MCF 10A (cell line): ENCODE measurements around the gene LYL1. TPM values are rescaled to one million over a fixed set of nuclear protein-coding genes. Genes with fewer than 3 reads are reported as not detected.

Experiments
- BruUV-seq: library from RNA; stranded (reverse); fragments of 400-500 nt; replicated peaks from 2 replicates; lab custom pipeline; 2021; lab: Mats Ljungman, UMichigan
- CTCF ChIA-PET: fragments of 300-600 bp; sonication (Branson Sonifier 250); formaldehyde crosslinking; extraction: SDS; loops from one replicate; lab custom pipeline; 2021; ENCODE audit warnings: antibody characterized with exemption, inconsistent platforms; lab: Yijun Ruan, JAX
- POLR2A ChIA-PET: fragments of 300-600, 350-650 bp; sonication (Branson Sonifier 250); formaldehyde crosslinking; extraction: SDS; loops from one replicate; lab custom pipeline; 2020; ENCODE audit warnings: antibody characterized with exemption, inconsistent platforms; lab: Yijun Ruan, JAX
- DNase-seq: peaks from one replicate; pipeline ENCODE4 v3.0.0-alpha.2; 2018; ENCODE audit not compliant: unreplicated experiment
- H3K27ac Mint-ChIP-seq: one replicate; pipeline ENCODE4 v1.8.0; 2022; ENCODE audit warnings: mild to moderate bottlenecking, low read depth, mixed read lengths; ENCODE audit not compliant: unreplicated experiment
- H3K27me3 Mint-ChIP-seq: one replicate; pipeline ENCODE4 v1.8.0; 2022; ENCODE audit warnings: mixed read lengths; ENCODE audit not compliant: insufficient read depth, unreplicated experiment
- H3K36me3 Mint-ChIP-seq: one replicate; pipeline ENCODE4 v1.8.0; 2022; ENCODE audit warnings: mild to moderate bottlenecking, moderate library complexity, mixed read lengths; ENCODE audit not compliant: insufficient read depth, unreplicated experiment
- H3K4me1 Mint-ChIP-seq: one replicate; pipeline ENCODE4 v1.8.0; 2022; ENCODE audit warnings: mixed read lengths; ENCODE audit not compliant: insufficient read depth, unreplicated experiment
- H3K4me3 Mint-ChIP-seq: one replicate; pipeline ENCODE4 v1.8.0; 2022; ENCODE audit warnings: mild to moderate bottlenecking, moderate library complexity, mixed read lengths; ENCODE audit not compliant: unreplicated experiment
- H3K9me3 Mint-ChIP-seq: one replicate; pipeline ENCODE4 v1.8.0; 2022; ENCODE audit warnings: mixed read lengths; ENCODE audit not compliant: unreplicated experiment
- intact Hi-C: fragments of 100-400 bp; cut with micrococcal nuclease; formaldehyde crosslinking; loops from 2 replicates; pipeline ENCODE4 v1.14.1; 2022
- total RNA-seq: library from RNA; stranded (reverse); gene quantifications from 2 replicates; pipeline ENCODE4 v1.2.3, GENCODE V29; 2022
- TF ChIP-seq, protein P1 (sequence below): fragments of 200-600 bp; IDR thresholded peaks from one replicate; pipeline ENCODE4 v1.8.0; 2022; ENCODE audit warnings: antibody characterized with exemption, mild to moderate bottlenecking; ENCODE audit not compliant: unreplicated experiment

LYL1 gene
- total RNA-seq, 1 experiment from 2014 or later: not detected

DNA sequence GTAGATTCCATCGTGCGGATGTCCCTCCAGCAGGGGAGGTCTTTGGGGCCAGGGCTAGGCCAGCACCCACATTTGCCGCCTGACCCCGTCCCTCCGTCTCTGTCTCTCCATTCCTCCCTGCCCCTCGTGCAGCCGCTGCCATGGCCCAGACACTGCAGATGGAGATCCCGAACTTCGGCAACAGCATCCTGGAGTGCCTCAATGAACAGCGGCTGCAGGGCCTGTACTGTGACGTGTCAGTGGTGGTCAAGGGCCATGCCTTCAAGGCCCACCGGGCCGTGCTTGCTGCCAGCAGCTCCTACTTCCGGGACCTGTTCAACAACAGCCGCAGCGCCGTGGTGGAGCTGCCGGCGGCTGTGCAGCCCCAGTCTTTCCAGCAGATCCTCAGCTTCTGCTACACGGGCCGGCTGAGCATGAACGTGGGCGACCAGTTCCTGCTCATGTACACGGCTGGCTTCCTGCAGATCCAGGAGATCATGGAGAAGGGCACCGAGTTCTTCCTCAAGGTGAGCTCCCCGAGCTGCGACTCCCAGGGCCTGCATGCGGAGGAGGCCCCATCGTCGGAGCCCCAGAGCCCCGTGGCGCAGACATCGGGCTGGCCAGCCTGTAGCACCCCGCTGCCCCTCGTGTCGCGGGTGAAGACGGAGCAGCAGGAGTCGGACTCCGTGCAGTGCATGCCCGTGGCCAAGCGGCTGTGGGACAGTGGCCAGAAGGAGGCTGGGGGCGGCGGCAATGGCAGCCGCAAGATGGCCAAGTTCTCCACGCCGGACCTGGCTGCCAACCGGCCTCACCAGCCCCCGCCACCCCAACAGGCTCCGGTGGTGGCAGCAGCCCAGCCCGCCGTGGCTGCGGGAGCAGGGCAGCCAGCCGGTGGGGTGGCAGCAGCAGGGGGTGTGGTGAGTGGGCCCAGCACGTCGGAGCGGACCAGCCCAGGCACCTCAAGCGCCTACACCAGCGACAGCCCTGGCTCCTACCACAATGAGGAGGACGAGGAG is 32.7 kb upstream of the LYL1 start:
- H3K27ac Mint-ChIP-seq: no peak overlapping the region
- H3K4me3 Mint-ChIP-seq: no peak overlapping the region
- no peaks in the 10 kb centered on the region for H3K4me1 Mint-ChIP-seq
- no peak for DNase-seq
- peaks cover 55% of the 10 kb centered on the region for H3K36me3 Mint-ChIP-seq
- H3K27me3 Mint-ChIP-seq: no peaks in the 10 kb centered on the region
- ChIA-PET CTCF (interaction anchor here (0.8 to 1.2 kb wide), 3 partner anchors 20 to 158 kb away, joined by 3 read pairs; no protein-coding TSS in a partner anchor), POLR2A (no interaction called here)
- intact Hi-C loops: no loop called here
- TF ChIP-seq, protein P1, sequence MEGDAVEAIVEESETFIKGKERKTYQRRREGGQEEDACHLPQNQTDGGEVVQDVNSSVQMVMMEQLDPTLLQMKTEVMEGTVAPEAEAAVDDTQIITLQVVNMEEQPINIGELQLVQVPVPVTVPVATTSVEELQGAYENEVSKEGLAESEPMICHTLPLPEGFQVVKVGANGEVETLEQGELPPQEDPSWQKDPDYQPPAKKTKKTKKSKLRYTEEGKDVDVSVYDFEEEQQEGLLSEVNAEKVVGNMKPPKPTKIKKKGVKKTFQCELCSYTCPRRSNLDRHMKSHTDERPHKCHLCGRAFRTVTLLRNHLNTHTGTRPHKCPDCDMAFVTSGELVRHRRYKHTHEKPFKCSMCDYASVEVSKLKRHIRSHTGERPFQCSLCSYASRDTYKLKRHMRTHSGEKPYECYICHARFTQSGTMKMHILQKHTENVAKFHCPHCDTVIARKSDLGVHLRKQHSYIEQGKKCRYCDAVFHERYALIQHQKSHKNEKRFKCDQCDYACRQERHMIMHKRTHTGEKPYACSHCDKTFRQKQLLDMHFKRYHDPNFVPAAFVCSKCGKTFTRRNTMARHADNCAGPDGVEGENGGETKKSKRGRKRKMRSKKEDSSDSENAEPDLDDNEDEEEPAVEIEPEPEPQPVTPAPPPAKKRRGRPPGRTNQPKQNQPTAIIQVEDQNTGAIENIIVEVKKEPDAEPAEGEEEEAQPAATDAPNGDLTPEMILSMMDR: no peak
- H3K9me3 Mint-ChIP-seq: no peaks in the 10 kb centered on the region
- no TSS peak for BruUV-seq

DNA sequence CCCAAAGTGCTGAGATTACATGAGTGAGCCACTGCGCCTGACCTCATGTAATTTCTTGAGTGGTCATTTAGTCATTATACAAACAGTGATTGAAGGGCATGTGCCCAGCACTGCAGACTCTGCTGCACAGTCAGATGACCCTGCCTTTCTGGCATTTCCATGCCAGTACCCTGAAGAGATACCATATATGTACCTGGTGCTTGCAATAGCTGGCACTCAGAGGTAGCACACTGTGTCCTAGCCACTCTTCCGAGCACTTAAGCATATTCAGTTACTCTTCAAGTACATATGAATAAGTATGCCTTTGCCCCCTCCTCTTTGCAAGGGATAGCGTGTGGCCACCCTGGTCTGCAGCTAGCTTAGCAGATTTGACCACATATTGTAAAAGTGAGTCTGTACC is 32.0 kb upstream of the LYL1 start:
- Mint-ChIP-seq H3K27me3 (no peaks in the 10 kb centered on the region), H3K36me3 (peaks cover 57% of the 10 kb centered on the region), H3K4me1 (no peaks in the 10 kb centered on the region), H3K4me3 (no peak overlapping the region), H3K9me3 (no peaks in the 10 kb centered on the region), H3K27ac (no peak overlapping the region)
- TF ChIP-seq, protein P1: no peak
- intact Hi-C loops: no loop called here
- ChIA-PET CTCF (interaction anchor here (1.0 to 1.2 kb wide), 2 partner anchors 41 to 157 kb away, joined by 3 read pairs; no protein-coding TSS in a partner anchor), POLR2A (no interaction called here)
- DNase-seq: no peak
- no TSS peak for BruUV-seq

DNA sequence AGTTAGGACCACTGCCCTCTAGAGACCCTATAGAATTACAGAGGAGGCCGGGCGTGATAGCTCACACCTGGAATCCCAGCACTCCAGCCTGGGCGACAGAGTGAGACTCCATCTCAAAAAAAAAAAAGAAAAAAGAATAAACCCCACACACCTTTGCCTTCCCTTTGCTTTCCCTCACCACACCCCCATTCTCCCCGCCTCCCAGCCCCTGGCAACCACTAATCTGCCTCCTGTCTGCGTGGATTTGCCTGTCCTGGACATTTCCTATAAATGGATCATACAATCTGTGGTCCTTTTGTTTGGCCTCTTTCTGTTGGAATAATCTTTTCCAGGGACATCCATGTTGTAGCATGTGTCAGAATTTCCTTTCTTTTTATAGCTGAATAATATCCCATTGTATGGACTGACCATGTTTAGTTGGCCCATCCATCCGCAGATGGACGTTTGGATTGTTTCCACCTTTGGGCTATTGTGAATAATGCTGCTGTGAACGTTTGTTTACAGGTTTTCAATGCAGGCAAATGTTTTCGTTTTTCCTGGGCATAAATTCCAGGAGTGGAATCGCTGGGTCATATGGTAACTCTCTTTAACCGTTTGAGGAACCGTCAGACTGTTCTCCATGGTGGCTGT is 30.7 kb upstream of the LYL1 start:
- TF ChIP-seq, protein P1: no peak
- POLR2A ChIA-PET: interaction anchor here (0.6 to 1.2 kb wide), 4 partner anchors 14 to 91 kb away, joined by 3 read pairs; partner anchors contain the start of genes IER2 and STX10
- DNase-seq: no peak
- CTCF ChIA-PET: interaction anchor here (0.6 kb wide), 1 partner anchor 45 kb away, joined by 3 read pairs; no protein-coding TSS in a partner anchor
- no peak overlapping the region for H3K27ac Mint-ChIP-seq
- H3K36me3 Mint-ChIP-seq: peaks cover 57% of the 10 kb centered on the region
- no peaks in the 10 kb centered on the region for H3K9me3 Mint-ChIP-seq
- no peak overlapping the region for H3K4me3 Mint-ChIP-seq
- intact Hi-C loops: no loop called here
- no TSS peak for BruUV-seq
- no peaks in the 10 kb centered on the region for H3K4me1 Mint-ChIP-seq
- no peaks in the 10 kb centered on the region for H3K27me3 Mint-ChIP-seq
